ENCODE results near the gene OOEP. TPM values are rescaled to one million over a fixed set of nuclear protein-coding genes. Genes with fewer than 3 reads are reported as not detected.

The OOEP gene
- total RNA-seq: 1 to 10 TPM in 1 of 3 donors, under 1 TPM in 1, not detected in 1; 0.35 to 1.1 TPM
- 0.23 TPM for total RNA-seq (2013)

DNA sequence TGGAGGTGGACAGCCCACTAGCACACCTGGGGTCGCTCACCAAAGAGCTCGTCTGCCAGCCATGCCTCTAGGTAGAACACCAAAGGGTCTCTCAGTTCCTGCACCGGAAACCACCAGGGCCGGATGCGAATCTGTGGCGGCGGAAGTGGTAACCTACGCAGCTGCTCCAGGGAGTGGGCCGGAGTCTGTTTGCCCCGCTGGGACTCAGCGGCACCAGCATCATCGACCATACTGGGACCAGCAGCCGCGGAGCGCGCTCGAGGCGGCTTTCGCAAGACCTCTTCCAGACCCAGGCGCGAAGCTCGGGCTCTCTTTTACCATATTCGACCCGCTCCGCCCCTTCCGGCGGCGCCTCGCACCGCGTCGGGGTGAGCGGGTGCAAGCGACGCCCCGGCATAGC lies at the start of gene OOEP:
TSS of gene OOEP (minus strand) at position 335 of the 400 bp plus-strand sequence. CDS start at position 230, 105 bp downstream.
- ATAC-seq: no peak
- Mint-ChIP-seq H3K4me3 (no peak within 1 kb of the TSS), H3K9me3 (no peaks in the 10 kb centered on the region), H3K36me3 (no peaks in the 10 kb centered on the region), H3K27ac (no peak within 1 kb of the TSS), H3K27me3 (ENCODE audit: low read depth in 2 of 2) (no peaks in the 10 kb centered on the region), H3K4me1 (no peaks in the 10 kb centered on the region)
- no peaks in the 10 kb centered on the region for H3K27me3 ChIP-seq (ENCODE audit: control insufficient read depth, insufficient read depth, low read length)
- no peak within 1 kb of the TSS for H3K27ac ChIP-seq (ENCODE audit: low read length)
- H3K36me3 ChIP-seq (ENCODE audit: control insufficient read depth, insufficient read depth, low read length): no peaks in the 10 kb centered on the region
- intact Hi-C loops (cut with micrococcal nuclease): no loop called here
- H3K4me3 ChIP-seq (ENCODE audit: low read length): no peak within 1 kb of the TSS
- TF ChIP-seq, protein P1, sequence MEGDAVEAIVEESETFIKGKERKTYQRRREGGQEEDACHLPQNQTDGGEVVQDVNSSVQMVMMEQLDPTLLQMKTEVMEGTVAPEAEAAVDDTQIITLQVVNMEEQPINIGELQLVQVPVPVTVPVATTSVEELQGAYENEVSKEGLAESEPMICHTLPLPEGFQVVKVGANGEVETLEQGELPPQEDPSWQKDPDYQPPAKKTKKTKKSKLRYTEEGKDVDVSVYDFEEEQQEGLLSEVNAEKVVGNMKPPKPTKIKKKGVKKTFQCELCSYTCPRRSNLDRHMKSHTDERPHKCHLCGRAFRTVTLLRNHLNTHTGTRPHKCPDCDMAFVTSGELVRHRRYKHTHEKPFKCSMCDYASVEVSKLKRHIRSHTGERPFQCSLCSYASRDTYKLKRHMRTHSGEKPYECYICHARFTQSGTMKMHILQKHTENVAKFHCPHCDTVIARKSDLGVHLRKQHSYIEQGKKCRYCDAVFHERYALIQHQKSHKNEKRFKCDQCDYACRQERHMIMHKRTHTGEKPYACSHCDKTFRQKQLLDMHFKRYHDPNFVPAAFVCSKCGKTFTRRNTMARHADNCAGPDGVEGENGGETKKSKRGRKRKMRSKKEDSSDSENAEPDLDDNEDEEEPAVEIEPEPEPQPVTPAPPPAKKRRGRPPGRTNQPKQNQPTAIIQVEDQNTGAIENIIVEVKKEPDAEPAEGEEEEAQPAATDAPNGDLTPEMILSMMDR (IDR thresholded peaks at IDR 0.05): no peak
- H3K9me3 ChIP-seq (ENCODE audit: control insufficient read depth, insufficient read depth, low read length): peaks cover 10% of the 10 kb centered on the region
- DNase-seq: no peak
- H3K4me1 ChIP-seq (ENCODE audit: control insufficient read depth, insufficient read depth, low read length): no peaks in the 10 kb centered on the region
- WGBS (ENCODE audit: insufficient coverage): 94% methylated on average over 36 of the region's 36 CpGs

DNA sequence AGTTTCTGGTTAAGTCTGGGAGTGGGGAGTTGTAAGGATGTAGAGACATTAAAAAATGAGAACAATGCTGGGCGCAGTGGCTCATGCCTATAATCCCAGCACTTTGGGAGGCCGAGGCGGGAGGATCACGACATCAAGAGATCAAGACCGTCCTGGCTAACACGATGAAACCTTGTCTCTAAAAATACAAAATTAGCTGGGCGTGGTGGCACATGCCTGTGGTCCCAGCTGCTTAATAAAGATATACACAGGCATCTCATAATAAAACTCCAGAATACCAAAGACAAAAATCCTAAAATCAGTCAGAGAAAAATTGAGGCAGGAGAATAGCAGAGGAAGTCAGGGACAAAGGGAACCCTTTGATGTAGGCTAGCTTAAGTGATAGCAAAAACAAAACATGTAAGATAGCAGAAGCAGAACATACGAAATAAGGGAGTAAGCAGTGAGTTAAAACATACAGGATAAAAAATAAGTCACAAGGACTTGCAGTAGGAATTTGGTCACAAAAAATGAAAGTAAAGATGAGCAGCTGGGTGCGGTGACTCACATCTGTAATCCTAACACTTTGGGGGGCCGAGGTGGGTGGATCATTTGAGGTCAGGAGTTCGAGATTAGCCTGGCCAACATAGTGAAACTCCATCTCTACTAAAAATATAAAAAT lies 48.5 kb upstream of the OOEP start:
- Histone ChIP-seq H3K4me1 (ENCODE audit: control insufficient read depth, insufficient read depth, low read length) (peaks cover 20% of the 10 kb centered on the region), H3K4me3 (ENCODE audit: low read length) (no peak overlapping the region), H3K27me3 (ENCODE audit: control insufficient read depth, insufficient read depth, low read length) (no peaks in the 10 kb centered on the region), H3K36me3 (ENCODE audit: control insufficient read depth, insufficient read depth, low read length) (peaks cover 2% of the 10 kb centered on the region), H3K9me3 (ENCODE audit: control insufficient read depth, insufficient read depth, low read length) (no peaks in the 10 kb centered on the region), H3K27ac (ENCODE audit: low read length) (no peak overlapping the region)
- Mint-ChIP-seq H3K9me3 (no peaks in the 10 kb centered on the region), H3K27ac (peak overlapping the region; percentile 72 to 82), H3K27me3 (ENCODE audit: low read depth in 2 of 2) (no peaks in the 10 kb centered on the region), H3K4me3 (peak overlapping the region; percentile 43), H3K4me1 (peaks cover 24% of the 10 kb centered on the region in 2 donors), H3K36me3 (no peaks in the 10 kb centered on the region)
- intact Hi-C loops (cut with micrococcal nuclease): no loop called here
- TF ChIP-seq, protein P1 (IDR thresholded peaks at IDR 0.05): no peak
- ATAC-seq: no peak
- no peak for DNase-seq
- WGBS (ENCODE audit: insufficient coverage): 75% methylated on average over 10 of the region's 11 CpGs

- Mint-ChIP-seq H3K9me3 (no peaks in the 10 kb centered on the region), H3K4me3 (no peak overlapping the region), H3K27ac (no peak overlapping the region), H3K36me3 (no peaks in the 10 kb centered on the region), H3K27me3 (ENCODE audit: low read depth in 2 of 2) (no peaks in the 10 kb centered on the region), H3K4me1 (peaks cover 5% of the 10 kb centered on the region in 2 donors)
- DNase-seq: no peak
- no peaks in the 10 kb centered on the region for H3K4me1 ChIP-seq (ENCODE audit: control insufficient read depth, insufficient read depth, low read length)
- WGBS (ENCODE audit: insufficient coverage): 98% methylated on average over 3 of the region's 3 CpGs
- TF ChIP-seq, protein P1 (IDR thresholded peaks at IDR 0.05): no peak
- intact Hi-C loops (cut with micrococcal nuclease): no loop called here
- H3K4me3 ChIP-seq (ENCODE audit: low read length): no peak overlapping the region
- H3K9me3 ChIP-seq (ENCODE audit: control insufficient read depth, insufficient read depth, low read length): no peaks in the 10 kb centered on the region
- H3K27me3 ChIP-seq (ENCODE audit: control insufficient read depth, insufficient read depth, low read length): no peaks in the 10 kb centered on the region
- peaks cover 2% of the 10 kb centered on the region for H3K36me3 ChIP-seq (ENCODE audit: control insufficient read depth, insufficient read depth, low read length)
- no peak for ATAC-seq
- H3K27ac ChIP-seq (ENCODE audit: low read length): no peak overlapping the region
Measured at GRCh38 chr6:73413102-73413501, 43.4 kb upstream of the OOEP start.

DNA sequence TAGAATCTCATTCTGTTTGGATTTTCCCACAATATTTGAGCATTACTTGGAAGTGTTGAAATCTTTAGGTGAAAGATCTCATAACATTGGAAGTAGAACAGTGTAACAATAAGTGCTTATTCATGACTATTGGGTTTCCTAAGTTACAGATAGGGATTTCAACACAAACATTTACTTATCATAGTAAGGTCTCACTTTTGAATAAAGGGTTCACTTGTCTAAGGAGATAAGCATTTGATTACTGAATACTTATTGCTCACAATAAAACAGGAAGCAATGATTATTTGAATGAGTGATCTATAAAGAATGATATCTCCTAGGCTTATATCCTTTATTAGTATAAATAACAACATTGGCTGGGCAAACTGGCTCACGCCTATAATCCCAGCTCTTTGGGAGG lies 39.7 kb upstream of the OOEP start:
- no peaks in the 10 kb centered on the region for H3K27me3 ChIP-seq (ENCODE audit: control insufficient read depth, insufficient read depth, low read length)
- H3K4me3 ChIP-seq (ENCODE audit: low read length): no peak overlapping the region
- TF ChIP-seq, protein P1 (IDR thresholded peaks at IDR 0.05): no peak
- ATAC-seq (no peak), DNase-seq (no peak)
- Mint-ChIP-seq H3K9me3 (no peaks in the 10 kb centered on the region), H3K36me3 (no peaks in the 10 kb centered on the region), H3K4me1 (no peaks in the 10 kb centered on the region), H3K27ac (no peak overlapping the region), H3K4me3 (no peak overlapping the region), H3K27me3 (ENCODE audit: low read depth in 2 of 2) (no peaks in the 10 kb centered on the region)
- no peaks in the 10 kb centered on the region for H3K4me1 ChIP-seq (ENCODE audit: control insufficient read depth, insufficient read depth, low read length)
- H3K36me3 ChIP-seq (ENCODE audit: control insufficient read depth, insufficient read depth, low read length): no peaks in the 10 kb centered on the region
- WGBS (ENCODE audit: insufficient coverage): 100% methylated on average over 1 of the region's 1 CpG
- H3K27ac ChIP-seq (ENCODE audit: low read length): no peak overlapping the region
- intact Hi-C loops (cut with micrococcal nuclease): no loop called here
- H3K9me3 ChIP-seq (ENCODE audit: control insufficient read depth, insufficient read depth, low read length): no peaks in the 10 kb centered on the region
